Breast epithelium (tissue), 3 donors: ENCODE measurements around the gene AUH.

Experiments
- POLR2A ChIP-seq: fragments of 450-650 bp; IDR thresholded peaks from one replicate; pipeline ENCODE4 v1.6.1; 2016; ENCODE audit warnings: antibody characterized with exemption, mild to moderate bottlenecking, moderate library complexity
- POLR2AphosphoS5 ChIP-seq, 3 donors: sonication (generic); formaldehyde crosslinking; IDR thresholded peaks; one replicate each; pipeline ENCODE4 v1.6.1; 2017; ENCODE audit warnings: antibody characterized with exemption in 3 of 3
- TF ChIP-seq, protein P1 (sequence below), 3 donors: fragments of 450-650 bp; IDR thresholded peaks; one replicate each; pipeline ENCODE4 v1.5.1; 2016 to 2017; ENCODE audit warnings: antibody characterized with exemption in 3 of 3, mild to moderate bottlenecking in 3 of 3, moderate library complexity in 3 of 3

DNA sequence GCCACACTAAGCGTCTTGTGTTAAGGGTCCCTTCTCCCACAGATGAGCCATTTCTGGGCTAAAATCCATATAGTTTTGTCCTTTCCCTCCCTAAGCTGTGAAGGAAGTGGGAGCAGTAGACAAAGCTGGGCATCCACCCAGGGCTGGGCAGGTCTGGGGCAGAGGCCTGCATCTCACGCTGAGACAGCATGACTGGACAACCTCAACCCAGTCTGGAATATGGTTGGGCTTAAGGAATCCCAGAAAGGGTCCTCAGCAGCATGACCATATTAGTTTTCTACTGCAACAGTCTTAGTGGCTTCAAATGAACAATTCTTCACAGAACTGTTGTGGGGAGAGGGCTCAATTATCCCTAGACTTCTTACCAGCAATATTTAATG is 173.8 kb downstream of the AUH start:
- TF ChIP-seq, protein P1, sequence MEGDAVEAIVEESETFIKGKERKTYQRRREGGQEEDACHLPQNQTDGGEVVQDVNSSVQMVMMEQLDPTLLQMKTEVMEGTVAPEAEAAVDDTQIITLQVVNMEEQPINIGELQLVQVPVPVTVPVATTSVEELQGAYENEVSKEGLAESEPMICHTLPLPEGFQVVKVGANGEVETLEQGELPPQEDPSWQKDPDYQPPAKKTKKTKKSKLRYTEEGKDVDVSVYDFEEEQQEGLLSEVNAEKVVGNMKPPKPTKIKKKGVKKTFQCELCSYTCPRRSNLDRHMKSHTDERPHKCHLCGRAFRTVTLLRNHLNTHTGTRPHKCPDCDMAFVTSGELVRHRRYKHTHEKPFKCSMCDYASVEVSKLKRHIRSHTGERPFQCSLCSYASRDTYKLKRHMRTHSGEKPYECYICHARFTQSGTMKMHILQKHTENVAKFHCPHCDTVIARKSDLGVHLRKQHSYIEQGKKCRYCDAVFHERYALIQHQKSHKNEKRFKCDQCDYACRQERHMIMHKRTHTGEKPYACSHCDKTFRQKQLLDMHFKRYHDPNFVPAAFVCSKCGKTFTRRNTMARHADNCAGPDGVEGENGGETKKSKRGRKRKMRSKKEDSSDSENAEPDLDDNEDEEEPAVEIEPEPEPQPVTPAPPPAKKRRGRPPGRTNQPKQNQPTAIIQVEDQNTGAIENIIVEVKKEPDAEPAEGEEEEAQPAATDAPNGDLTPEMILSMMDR (IDR thresholded peaks at IDR 0.05): no peak
- no peak for TF ChIP-seq POLR2AphosphoS5 (IDR thresholded peaks at IDR 0.05)
- no peak for TF ChIP-seq POLR2A
